ENCODE data around the gene PREP.
A peak's percentile ranks its signal among the peaks of the same experiment; 100 is the strongest.

PREP gene

GRCh38 chr6:105310371-105310770, 92.5 kb downstream of the PREP start:
- no peak for DNase-seq (ENCODE audit: low spot score)

GRCh38 chr6:105308840-105309239, 94.0 kb downstream of the PREP start:
- DNase-seq (ENCODE audit: low spot score), result no peak

- DNase-seq (ENCODE audit: low spot score), result no peak
Measured at GRCh38 chr6:105305521-105305920, 97.4 kb downstream of the PREP start.

- DNase-seq (ENCODE audit: low spot score), result no peak
Measured at GRCh38 chr6:105304825-105305224, 98.1 kb downstream of the PREP start.

- no peak for DNase-seq (ENCODE audit: low spot score)
Measured at GRCh38 chr6:105304366-105304765, 98.5 kb downstream of the PREP start.

- DNase-seq (ENCODE audit: low spot score), result peak; percentile 50
Measured at GRCh38 chr6:105302617-105303128, 100.2 kb downstream of the PREP start.

GRCh38 chr6:105301756-105302616, 100.9 kb downstream of the PREP start:
- peak; percentile 14 for DNase-seq (ENCODE audit: low spot score)

GRCh38 chr6:105301072-105301503, 101.8 kb downstream of the PREP start:
- DNase-seq (ENCODE audit: low spot score), result peak; percentile 8

GRCh38 chr6:105300090-105300489, 102.8 kb downstream of the PREP start:
- peak; percentile 14 for DNase-seq (ENCODE audit: low spot score)

- DNase-seq (ENCODE audit: low spot score), result no peak
Measured at GRCh38 chr6:105294129-105294528, 108.8 kb downstream of the PREP start.

GRCh38 chr6:105292689-105293339, 110.1 kb downstream of the PREP start:
- no peak for DNase-seq (ENCODE audit: low spot score)

- DNase-seq (ENCODE audit: low spot score), result no peak
Measured at GRCh38 chr6:105291525-105291924, 111.4 kb downstream of the PREP start.

- no peak for DNase-seq (ENCODE audit: low spot score)
Measured at GRCh38 chr6:105282631-105283585, 120.0 kb downstream of the PREP start.

GRCh38 chr6:105280033-105280432, 122.8 kb downstream of the PREP start:
- no peak for DNase-seq (ENCODE audit: low spot score)

GRCh38 chr6:105279463-105279862, 123.4 kb downstream of the PREP start:
- DNase-seq (ENCODE audit: low spot score), result no peak

- DNase-seq (ENCODE audit: low spot score), result no peak
Measured at GRCh38 chr6:105278813-105279212, 124.1 kb downstream of the PREP start.

- no peak for DNase-seq (ENCODE audit: low spot score)
Measured at GRCh38 chr6:105278035-105278434, 124.8 kb downstream of the PREP start.

GRCh38 chr6:105276374-105276773, 126.5 kb downstream of the PREP start:
- DNase-seq (ENCODE audit: low spot score), result no peak

- no peak for DNase-seq (ENCODE audit: low spot score)
Measured at GRCh38 chr6:105275542-105275941, 127.3 kb downstream of the PREP start.

GRCh38 chr6:105274678-105275077, 128.2 kb downstream of the PREP start:
- DNase-seq (ENCODE audit: low spot score), result no peak

- no peak for DNase-seq (ENCODE audit: low spot score)
Measured at GRCh38 chr6:105273589-105273988, 129.3 kb downstream of the PREP start.

GRCh38 chr6:105272786-105273185, 130.1 kb downstream of the PREP start:
- DNase-seq (ENCODE audit: low spot score), result peak; percentile 14

Measured in AG08395 (cell line).